HG03565 (cell line): Measurements from ENCODE around the gene HS1BP3.

ENCODE experiments used
- ATAC-seq: cut with Tn5 transposase; IDR thresholded peaks from one replicate; pipeline ENCODE4 v1.9.1; 2021; ENCODE audit warnings: mild to moderate bottlenecking, moderate library complexity; ENCODE audit not compliant: unreplicated experiment

Gene HS1BP3

GRCh38 chr2:20574423-20574911 is 76.4 kb downstream of the HS1BP3 start:
- no peak for ATAC-seq

DNA sequence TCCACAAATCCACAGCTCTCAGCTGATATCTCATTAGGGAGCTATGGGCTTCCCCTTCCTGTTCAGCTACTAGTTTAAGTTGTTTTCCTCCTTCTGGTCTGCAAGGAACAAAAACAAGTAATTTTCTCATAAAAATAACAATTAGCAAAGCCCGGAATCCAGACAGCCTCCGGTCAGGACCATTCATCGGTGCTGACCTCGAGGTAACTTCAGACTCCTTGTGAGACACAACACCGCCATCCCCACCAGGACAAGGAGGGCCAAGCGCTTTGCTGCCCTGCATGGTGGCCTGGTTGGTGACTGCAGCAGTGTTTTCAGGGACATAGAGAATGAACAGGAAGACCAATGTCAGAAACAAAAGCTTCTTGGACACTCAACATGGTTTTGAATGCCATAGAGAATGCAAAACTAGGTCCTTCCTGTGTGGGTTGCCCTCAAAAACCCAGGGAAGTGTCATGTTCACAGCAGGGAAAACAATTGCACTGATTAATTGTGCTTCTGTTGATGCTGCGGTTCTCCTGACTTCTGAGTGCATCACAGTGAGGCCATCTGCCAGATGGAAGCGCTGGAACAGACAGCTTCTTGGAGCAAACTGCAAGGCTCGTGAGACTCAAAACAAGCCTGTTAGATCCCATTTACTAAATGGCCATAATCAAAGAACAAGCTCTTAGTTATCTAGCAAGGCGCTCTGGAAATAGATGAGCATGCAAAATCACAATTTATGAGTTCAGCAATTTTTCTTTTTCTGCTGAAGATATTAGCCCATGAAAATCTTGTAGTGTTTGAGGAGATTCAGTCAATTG is 77.1 kb downstream of the HS1BP3 start:
- no peak for ATAC-seq

GRCh38 chr2:20572221-20572620 is 78.7 kb downstream of the HS1BP3 start:
- ATAC-seq, result no peak

DNA sequence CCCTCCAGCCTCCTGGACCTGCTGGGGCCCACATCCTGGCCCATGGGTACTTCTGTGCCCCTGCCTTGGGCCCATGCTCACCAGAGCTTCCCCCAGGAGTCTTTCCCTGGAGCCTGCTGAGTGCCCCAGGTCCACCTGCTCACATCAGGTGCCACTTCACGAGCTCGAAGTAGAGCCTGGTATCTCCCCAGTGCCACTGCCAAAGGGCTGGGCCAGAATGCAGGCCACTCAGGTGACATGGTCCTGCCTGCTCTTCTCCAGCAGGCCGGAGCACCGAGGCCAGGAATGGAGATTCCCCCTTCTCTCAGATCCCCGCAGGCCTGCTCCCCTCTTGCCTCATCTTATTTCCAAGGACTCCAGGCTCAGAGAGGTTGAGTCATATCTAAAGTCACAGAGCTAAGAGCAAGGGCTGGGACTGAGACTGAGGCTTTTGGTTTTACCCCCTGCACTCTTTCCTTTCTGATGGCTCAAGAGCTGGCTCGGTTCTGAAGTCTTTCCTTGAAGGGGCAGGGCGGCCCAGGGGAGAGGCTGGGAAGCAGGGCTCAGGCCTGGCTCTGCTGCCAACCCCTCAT is 79.2 kb downstream of the HS1BP3 start:
- no peak for ATAC-seq

GRCh38 chr2:20571231-20571630 is 79.7 kb downstream of the HS1BP3 start:
- no peak for ATAC-seq

DNA sequence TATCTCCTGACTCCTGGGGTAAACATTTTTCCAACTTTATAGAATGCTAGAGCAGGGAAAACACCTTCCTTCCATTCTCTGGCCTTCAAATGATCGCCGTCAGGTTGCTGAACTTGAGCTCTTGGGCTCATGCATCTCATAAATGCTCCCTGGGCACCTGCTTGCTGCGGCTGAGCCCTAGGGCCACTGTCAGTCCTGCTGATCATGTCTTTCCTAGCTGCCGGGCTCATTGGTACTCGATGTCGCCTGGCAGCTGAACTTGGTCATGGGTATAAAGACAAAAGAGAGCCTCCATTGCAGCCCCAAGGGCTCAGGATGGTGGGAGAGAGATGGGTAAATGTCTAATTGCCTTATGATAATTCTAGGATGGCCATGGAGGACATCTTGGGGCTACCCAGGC is 80.6 kb downstream of the HS1BP3 start:
- no peak for ATAC-seq

GRCh38 chr2:20569464-20570223 is 81.3 kb downstream of the HS1BP3 start:
- no peak for ATAC-seq

DNA sequence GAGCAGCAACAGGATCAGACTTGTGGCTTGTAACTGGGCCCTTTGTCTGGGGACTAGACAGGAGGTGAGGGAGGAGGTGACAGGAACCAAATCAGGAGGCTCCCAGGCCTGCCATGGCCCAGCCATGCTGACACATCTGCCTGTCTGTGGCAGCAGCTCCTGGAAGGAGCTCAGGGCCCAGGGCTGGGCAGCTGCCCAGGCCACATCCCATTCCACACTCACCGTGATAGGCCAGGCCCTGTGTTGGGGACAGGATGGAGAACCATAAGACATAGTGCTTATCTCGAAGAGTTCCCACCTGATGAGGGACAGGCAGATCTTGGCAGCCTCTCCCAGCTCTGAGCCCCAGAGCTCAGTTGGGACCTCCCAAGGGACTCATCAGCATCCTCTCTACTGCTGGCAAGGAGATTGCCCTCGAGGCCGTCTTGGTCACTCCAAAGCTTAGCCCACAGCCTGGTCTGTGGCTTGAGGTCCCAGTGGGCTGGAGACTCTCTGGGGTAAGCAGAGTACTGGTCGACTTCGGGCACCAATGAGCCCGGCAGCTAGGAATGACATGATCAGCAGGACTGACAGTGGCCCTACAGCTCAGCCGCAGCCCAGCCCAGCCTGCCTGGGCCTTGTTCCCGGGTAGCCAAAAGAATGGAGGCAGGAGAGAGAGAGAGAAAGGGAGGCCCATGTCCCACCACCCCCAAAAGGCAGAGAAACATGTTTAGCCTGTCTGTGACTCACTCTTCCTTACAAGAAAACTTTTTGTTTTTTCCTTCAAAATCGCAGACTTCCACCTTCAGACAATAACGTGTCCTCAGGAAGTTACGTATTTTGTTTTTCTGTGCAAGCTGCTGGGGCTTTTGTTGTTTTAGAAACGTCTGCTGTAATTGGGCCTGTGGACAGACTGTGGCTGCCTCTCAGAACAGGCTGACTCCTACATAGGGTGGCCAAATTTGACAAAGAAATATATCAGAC is 82.1 kb downstream of the HS1BP3 start:
- no peak for ATAC-seq

DNA sequence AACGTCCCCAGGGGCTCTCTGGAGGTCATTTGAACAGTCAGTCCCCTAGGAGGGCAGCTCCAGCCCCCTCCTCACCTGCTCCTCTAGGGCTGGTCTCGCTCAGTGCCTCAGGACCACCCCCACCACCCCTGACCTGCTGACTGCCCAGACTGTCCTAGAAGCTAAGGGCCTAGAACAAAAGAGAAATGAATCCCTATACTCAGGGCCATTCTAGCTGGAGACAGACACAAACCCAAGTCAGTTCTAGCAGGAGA is 83.0 kb downstream of the HS1BP3 start:
- no peak for ATAC-seq
